CD1c-positive myeloid dendritic cell (primary cell): ENCODE results near the gene CERT1.
"Not testable (repeated sequence)": the region's sequence is repeated elsewhere in the genome, so short reads cannot be mapped to it uniquely, and the experiment has no call there.

ENCODE experiments used
- DNase-seq: peaks from one replicate; pipeline ENCODE4 v3.0.0-alpha.2; 2016; ENCODE audit errors: extremely low spot score

Gene CERT1

DNA sequence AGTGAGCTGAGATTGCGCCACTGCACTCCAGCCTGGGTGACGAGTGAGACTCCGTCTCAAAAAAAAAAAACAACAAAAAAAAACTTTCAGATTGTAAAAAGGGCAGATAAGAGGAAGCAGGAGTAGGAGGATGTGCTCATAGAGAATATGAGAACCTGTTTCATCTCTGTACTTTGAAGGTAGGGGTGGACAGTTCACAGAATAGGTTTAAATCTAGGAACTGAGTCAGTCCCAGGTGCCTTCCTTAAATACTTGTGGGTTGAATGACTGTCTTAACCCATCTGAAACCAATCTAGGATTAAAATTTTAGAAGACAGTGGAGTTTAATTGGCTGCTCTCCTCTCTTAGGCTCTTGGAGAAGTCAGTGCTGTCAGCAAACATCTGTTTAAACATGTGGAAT lies 12.6 kb upstream of the CERT1 start:
- peak; percentile 74 for DNase-seq

DNA sequence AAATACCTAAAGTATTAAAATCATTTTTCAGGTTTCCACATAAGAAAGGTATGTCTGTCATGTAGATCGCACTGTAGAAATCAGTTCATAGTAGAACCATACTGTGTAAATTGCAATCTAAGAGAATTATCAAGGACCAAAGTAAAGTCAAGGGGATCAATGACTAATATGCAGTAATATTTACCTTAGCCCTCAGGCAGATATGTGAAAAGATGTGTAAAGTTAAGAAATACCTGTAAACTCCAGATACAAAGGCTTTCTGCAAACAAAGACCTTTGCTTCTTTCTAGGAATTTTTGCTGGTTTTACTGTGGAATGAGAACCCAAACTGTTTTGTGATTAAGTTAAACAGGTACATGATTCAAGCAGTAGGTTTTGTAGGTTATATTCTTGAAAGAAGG lies 11.8 kb upstream of the CERT1 start:
- DNase-seq = no peak

DNA sequence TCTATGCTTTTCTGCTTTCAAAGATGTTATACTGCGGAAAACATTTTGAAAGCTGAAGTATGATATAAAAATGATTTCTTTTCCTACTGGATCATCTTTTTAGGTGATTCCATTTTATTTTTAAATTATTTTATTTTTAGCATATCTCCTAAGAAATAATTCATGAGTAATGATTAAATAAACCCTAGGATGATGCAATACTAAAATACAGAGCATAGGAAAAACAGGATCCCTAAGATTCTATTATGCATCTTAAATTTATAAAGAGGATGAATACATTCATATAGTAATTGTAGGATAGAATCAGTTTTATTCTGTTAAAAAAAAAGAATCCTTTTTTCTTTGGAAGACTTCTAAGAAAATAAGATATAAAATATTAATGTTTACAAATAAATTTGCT lies 11.1 kb upstream of the CERT1 start:
- DNase-seq = no peak

DNA sequence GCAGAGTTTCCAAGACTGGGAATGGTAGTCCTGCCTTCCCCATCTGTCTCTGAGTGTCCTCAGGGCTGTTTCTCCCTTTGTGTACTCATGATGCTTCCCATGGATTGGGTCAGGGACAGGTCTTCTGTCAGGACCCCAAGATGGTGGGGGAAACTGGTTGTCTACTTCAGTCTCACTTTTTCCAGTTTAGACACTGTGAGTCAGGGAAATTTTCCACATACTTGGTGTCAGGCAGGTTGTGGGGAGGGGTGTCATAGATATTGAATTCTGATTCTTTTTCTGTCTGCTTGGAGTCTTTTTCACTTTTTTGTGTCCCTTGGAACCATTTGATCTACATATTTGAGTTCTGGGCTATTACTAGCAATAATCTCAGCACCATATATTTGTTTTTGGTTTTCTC lies 10.6 kb upstream of the CERT1 start:
- DNase-seq = no peak

DNA sequence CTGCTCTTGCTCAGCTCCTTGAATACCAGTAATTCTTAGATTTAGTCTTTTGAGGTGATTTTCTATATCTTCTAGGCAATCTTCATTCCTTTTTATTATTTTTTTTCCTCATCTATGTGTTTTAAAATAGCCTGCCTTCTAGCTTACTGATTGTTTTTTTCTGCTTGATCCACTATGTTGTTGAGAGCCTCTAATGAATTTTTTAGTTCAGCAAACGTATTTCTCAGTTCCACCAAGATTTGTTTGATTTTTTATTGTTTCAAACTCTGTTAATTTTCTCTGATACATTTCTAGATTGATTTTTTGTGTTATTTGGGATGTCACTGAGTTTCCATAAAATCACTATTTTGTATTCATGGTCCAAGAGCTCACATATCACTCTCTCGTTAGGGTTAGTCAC lies 9.8 kb upstream of the CERT1 start:
- no peak for DNase-seq

DNA sequence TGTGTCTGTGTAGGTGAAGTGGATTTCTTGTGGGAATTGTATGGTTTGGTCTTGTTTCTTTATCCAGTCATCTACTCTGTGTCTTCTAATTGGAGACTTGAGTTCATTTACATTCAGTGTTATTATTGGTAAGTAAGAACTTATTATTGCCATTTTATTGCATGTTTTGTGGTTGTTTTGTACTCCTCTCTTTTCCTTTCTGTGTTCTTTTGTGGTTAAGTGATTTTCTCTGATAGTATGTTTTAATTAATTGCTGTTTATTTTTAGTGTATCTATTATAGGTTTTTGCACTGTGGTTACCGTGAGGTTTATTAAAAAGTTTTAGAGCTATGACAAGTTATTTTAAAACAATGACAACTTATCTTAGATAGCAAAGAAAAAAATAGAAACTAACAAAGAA lies 8.3 kb upstream of the CERT1 start:
- no peak for DNase-seq

DNA sequence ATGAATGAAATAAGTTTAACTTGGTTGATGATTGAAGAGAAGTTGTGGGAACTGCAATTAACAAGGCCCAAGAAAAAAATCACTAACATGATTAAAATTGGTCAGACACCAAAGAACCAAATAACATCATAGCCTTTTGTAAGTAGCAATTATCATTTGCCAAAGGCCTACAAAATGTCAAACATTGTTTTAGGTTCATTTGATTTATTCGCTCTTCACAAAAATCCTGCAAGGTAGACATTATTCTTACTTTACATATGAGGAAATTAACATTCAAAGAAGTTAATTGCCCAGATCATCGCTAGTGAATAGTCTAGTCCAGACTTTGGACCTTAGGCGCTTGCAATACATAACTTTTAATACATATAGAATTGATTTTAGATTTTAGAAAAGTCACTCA lies 2.9 kb upstream of the CERT1 start:
- no peak for DNase-seq

DNA sequence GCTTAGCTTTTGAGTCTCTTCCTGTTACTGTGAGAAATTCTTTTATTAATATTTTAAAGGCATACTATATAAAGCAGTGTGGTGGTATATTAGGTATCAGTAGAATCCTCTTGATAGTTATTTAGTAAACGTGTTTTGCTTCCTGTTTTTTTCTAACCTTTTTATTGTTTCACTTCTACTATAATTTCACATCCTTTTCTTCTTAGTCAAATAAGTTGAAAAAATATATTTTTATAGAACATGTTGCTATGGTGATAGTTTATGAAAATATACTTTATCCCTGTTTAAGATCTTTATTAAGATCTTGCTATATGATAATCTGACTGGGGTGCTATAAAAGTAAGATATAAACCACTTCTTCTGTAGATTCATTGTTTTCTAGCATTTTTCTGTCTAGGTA lies 2.4 kb upstream of the CERT1 start:
- DNase-seq = peak; percentile 43

DNA sequence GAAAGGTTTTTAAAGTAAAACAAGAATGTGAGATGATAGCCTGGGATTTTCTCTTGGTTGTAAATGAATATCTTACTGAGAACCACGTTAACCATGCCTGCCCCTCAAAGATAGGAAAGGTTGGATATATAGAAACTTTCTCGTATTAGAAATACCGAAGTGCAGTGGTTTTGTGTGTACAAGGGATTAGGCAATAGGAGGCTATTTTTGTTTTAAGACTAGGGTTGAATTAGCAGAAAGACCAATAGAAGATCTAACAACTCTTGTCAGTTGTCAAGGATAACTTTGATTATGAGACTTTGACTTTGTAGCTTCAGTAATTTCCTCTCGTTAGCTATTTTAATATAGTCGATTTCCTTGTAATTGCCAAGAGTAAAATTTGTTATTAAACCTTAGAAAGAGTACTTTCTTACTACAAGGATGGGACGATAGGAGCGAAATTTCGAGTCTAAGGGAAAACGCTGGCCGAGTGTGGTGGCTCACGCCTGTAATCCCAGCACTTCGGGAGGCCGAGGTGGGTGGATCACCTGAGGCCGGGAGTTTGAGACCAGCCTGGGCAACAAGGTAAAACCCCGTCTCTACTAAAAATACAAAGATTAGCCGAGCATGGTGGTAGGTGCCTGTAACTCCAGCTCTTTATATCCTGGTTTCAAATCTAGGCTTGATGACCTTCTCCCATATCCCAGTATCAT lies 1.1 kb upstream of the CERT1 start:
- peak; percentile 13 for DNase-seq

DNA sequence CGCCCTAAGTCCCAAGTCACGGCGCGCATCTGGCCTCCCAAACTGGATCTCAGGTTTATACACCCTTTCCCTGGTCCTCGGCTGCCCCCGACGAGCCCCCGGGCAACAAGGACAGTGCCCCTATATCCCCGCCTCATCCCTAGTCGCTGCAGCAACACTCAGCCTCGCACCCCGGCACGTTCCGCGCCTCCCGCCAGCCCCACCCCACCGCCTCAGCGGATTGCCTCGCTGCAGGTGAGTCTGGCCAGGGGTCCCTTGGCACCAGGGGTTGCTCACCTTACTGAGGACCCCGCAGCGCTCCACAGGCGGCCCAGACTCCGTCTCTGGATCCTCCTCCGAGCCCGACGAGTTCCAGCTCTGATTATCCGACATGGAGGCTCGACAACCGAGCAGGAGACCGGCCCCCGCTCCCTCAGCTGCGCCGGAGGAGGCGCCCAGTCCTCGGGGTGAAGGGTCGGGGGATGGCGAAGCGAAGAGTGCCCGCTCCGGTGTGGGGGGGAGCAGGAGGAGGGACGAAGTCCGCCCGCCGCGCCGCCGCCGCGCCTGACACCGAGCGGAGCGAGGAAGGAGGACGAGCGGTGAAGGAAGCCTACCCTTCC lies 494 bp downstream of the CERT1 start:
- DNase-seq = no peak

DNA sequence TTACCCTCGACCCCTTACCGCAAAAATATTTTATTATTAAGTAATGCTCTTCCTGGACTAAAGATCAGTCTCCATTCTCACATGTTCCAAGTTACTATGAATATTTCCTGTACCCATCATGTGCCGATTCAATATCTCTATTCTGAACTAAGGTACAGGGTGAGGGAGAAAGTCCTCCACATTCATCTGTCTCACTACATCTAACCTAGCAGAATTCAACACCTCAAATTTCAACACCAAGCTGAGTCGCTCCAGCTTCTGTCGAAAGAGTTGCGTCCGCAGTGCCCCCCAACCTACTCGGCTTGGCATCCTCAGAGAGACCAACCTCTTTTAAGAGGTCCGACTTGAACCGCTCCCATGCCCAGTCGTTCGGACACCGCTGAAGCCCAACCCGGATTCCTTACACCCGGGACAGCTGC lies 1.0 kb downstream of the CERT1 start:
- DNase-seq = peak; percentile 31

DNA sequence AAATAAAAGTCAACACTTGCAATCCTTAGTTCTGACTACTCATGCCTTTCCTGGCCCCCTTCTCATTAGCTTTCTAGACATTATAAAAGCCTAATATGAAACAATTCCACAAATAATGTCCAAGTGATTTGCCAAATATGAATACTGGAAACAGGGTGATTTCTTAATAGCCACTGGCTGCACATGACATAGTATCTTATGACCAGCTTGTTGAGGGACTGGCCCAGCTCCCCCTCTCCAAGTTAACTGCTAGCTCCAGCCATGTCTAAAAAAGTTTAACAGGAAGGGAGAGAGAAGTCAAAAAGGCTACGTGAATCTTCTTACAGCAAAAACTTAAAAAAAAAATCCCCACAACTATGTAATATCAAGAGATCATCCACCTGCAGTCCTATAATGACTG lies 1.5 kb downstream of the CERT1 start:
- DNase-seq = peak; percentile 60

DNA sequence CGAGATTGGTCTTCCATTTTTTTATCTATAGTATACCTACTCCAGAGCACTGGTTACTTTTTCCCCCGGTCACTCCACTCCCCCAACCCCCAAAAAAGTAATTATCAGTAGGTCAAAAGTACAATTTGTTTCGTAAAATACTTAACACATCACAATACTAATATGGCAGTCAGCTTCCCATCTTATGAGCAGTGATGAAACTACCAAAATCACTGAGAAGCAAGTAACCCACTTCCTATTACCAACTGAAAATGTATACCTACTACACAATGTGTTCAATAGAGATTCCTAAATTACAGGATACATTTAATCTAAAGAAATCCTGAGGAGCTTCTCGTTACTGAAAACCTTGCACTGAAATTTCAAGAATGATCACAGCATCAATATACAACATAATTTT lies 1.9 kb downstream of the CERT1 start:
- DNase-seq = peak; percentile 42

DNA sequence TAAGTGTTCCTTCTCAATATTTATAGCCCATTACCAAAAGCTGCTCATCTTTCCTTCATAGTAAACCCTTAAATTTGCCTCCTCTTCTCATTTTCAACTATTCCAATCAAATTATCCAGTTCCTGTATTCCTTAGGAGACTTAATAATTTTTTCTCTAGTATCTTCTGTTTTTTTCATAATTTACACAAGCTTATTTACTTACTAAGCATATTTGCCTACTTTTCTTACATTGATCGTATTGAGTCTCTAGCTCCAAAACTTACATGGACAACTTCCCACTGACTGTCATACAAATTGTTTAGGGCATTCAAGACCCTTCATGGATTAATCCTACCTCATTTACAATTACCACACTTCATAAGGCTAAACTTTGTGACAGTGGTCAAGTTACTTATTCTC lies 3.6 kb downstream of the CERT1 start:
- no peak for DNase-seq

DNA sequence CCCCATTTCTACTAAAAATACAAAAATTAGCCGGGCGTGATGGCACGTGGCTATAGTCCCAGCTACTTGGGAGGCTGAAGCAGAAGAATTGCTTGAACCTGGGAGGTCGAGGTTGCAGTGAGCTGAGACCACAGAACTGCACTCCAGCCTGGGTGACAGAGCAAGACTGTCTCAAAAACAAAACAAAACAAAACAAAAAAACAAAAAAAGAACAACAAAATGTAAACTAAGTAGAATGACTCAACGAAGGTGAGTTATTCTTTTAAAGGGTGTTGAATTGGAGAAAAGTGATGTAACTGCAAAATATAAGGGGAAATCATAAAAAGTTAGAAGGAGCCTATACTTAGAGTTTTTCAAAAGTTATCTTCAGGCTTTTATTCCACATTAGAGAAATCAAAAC lies 6.3 kb downstream of the CERT1 start:
- DNase-seq = not testable (repeated sequence)

DNA sequence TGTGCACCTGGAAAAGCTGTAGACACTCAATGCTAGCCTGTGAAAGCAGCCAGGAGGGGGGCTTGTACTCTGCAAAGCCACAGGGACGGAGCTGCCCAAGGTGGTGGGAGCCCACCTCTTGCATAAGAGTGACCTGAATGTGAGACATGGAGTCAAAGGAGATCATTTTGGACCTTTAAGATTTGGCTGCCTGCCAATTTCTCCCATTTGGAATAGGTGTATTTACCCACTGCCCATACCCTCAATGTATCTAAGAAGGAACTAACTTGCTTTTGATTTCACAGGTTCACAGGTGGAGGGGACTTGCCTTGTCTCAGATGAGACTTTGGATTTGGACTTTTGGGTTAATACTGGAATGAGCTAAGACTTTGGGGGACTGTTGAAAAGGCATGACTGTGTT lies 12.6 kb downstream of the CERT1 start:
- not testable (repeated sequence) for DNase-seq

DNA sequence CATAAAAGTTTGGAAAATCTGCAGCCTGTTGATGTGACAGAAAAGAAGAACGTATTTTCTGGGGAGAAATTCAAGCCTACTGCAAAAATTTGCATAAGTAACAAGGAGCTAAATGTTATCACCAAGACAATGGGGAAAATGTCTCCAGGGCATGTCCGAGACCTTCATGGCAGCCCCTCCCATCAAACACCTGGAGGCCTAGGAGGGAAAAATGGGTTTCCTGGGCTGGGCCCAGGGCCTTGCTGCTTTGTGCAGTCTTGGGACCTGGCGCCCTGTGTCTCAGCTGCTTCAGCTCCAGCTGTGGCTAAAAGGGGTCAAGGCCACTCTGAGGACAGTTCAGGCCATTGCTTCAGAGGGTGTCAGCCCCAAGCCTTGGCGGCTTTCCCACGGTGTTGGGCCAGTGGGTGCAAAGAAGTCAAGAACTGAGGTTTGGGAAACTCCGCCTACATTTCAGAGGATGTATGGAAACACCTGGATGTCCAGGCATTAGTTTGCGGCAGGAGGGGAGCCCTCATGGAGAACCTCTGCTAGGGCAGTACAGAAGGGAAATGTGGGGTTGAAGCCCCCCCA lies 13.1 kb downstream of the CERT1 start:
- no peak for DNase-seq

DNA sequence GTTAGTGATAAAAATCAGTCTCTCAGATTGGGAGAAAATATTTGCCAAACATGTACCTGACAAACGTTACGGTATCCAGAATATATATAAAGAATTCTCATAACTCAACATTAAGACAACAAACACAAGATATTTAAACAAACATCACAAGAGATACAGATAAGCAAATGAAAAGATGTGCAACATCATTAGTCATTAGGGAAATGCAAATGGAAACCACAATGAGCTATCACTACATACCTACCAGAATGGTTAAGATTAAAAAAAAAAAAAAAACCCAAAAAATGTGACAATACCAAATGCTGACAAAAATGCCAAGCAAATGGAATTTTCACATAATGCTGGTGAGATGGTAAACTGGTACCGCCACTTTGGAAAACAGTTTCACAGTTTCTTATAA lies 15.4 kb downstream of the CERT1 start:
- DNase-seq = no peak

DNA sequence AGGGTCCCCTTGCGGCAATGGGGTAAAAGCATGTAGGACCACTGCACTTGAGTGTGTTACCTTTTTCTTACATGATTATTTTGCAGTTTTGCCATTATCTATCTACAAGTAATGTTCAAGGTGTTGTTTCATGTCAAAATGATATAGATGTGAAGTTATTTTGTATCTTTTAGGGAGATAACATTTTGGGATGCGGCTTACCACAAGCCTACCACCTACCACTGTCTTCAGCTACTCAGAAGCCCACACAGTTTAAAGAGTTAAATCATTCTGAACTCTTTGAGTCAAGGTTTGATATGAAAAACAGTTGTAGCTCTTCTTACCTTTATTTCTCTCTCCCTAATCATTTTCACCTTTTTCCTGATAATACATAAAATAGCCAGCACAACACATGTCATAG lies 19.8 kb downstream of the CERT1 start:
- DNase-seq = no peak

DNA sequence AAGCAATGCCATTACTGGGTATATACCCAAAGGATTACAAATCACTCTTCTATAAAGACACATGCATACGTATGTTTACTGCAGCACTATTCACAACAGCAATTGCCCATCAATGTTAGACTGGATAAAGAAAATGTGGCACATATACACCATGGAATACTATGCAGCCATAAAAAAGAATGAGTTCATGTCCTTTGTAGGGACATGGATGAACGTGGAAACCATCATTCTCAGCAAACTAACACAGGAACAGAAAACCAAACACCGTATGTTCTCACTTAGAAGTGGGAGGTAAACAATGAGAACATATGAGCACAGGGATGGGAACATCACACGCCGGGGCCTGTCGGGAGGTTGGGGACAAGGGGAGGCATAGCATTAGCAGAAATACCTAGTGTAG lies 21.6 kb downstream of the CERT1 start:
- DNase-seq = not testable (repeated sequence)

DNA sequence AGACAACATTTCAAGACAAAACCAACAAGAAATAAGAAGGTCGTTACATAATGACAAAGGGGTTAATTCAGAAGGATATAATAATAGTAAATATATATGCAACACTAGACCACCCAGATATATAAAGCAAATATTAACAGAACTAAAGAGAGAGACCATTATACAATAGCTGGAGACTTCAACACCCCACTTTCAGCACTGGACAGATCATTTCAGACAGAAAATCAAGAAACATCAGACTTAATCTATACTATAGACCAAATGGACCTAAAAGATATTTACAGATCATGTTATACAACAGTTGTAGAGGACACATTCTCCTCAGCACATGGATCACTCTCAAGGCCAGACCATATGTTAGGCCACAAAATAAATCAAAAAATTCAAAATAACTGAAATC lies 26.8 kb downstream of the CERT1 start:
- DNase-seq = no peak

DNA sequence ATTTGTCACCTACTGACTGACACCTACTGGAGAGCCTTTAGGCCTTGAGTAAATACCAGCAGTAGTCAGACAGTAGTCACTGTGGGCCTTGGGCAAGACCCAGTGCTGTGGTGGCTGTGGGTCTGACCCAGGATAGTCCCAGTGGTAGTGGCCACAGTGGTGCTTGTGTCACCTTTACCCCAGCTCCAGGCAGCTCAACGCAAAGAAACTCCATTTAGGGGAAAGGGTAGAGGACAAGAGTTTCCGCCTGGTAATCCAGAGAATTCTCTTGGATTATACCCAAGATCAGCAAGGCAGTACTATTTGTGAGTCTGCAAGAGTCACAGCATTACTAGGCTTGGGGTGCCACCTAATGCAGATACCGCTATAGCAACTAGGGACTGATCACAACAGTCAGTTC lies 28.9 kb downstream of the CERT1 start:
- DNase-seq = no peak

DNA sequence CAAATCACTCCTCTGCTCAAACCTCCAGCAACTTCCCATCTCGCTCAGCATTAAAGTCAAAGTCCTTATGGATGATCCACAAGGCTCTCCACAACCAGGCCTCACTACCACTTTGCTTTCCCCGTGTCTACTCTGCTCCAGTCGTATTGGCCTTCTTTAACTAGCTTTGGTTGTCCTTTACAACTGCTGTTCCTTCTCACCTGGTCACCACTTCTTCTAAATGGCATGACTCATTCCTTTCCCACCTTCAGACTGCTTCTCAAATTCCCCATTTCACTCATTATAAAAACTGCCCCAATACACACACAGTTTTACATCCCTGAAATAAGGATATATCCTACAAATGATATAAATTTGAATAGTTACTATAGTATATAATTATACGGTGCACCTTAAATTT lies 30.4 kb downstream of the CERT1 start:
- DNase-seq = no peak

DNA sequence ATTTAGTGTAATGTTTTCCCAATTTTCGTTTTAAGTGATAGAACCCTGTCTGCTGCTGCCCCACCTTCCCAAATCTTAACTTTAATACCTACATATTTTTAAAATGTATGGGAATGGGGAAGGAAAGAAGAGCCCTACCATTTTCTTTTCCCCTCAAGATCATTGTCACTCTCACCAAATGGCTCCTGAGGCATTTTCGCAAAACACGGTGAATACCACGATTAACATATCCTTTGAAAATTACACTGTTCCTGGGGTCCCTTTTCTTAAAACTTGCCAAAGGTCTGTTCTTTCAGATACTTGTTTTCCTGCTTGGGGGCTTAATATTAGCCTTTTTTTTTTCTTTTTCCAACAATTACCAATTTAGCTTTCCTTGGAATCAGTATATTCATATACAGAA lies 36.1 kb downstream of the CERT1 start:
- no peak for DNase-seq
